ENCODE measurements around the gene SAMD9.

GRCh38 chr7:93140582-93141191 is 22.9 kb upstream of the SAMD9 start:
- TF ChIP-seq CTCF (conservative IDR thresholded peaks at IDR 0.05 in 1 of 2, IDR thresholded peaks at IDR 0.05 in 1 of 2; ENCODE audit: low read depth in 1 of 2, low read length in 2 of 2), result no peak
- no peak for TF ChIP-seq EZH2 (IDR thresholded peaks at IDR 0.05; ENCODE audit: low read length, missing control alignments)
